Epithelial cell of esophagus (primary cell): Measurements from ENCODE around the gene TLK1.

Source experiments
- DNase-seq: peaks from one replicate; pipeline ENCODE4 v3.0.0; 2010; ENCODE audit warnings: low read depth
- H3K4me3 ChIP-seq: 2 replicates; pipeline ENCODE4 v1.5.1; 2011; ENCODE audit warnings: mild to moderate bottlenecking, low read length, control low read depth
- TF ChIP-seq, protein P1 (sequence below): IDR thresholded peaks from 2 replicates; pipeline ENCODE4 v1.5.1; 2011; ENCODE audit warnings: low read depth, mild to moderate bottlenecking, low read length, control low read depth, inconsistent platforms; ENCODE audit not compliant: insufficient read depth; ENCODE audit errors: missing control alignments

The TLK1 gene

GRCh38 chr2:171128461-171128860 is 32.2 kb downstream of the TLK1 start:
- DNase-seq, result no peak
- TF ChIP-seq, protein P1, sequence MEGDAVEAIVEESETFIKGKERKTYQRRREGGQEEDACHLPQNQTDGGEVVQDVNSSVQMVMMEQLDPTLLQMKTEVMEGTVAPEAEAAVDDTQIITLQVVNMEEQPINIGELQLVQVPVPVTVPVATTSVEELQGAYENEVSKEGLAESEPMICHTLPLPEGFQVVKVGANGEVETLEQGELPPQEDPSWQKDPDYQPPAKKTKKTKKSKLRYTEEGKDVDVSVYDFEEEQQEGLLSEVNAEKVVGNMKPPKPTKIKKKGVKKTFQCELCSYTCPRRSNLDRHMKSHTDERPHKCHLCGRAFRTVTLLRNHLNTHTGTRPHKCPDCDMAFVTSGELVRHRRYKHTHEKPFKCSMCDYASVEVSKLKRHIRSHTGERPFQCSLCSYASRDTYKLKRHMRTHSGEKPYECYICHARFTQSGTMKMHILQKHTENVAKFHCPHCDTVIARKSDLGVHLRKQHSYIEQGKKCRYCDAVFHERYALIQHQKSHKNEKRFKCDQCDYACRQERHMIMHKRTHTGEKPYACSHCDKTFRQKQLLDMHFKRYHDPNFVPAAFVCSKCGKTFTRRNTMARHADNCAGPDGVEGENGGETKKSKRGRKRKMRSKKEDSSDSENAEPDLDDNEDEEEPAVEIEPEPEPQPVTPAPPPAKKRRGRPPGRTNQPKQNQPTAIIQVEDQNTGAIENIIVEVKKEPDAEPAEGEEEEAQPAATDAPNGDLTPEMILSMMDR, result no peak
- no peak overlapping the region for H3K4me3 ChIP-seq

DNA sequence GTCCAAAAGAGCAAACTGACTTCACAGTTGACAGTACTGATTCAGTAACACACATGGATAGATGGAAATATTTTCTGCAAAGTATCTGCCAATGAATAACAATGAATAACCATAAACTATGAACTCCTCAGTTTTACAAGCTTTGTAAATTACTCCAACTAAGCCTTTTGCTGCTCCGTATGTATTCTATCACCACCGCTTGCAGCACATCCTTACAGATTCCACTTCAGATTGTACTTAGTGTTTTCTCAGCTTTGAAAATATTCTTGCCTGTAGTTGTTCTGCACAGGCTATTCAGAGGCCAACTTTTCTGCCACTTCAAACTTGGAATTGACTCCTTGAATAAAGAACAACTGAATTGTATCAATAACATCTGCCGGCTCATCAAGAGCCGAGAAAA is 36.2 kb downstream of the TLK1 start:
- no peak for DNase-seq
- TF ChIP-seq, protein P1, result no peak
- H3K4me3 ChIP-seq, result no peak overlapping the region

- no peak overlapping the region for H3K4me3 ChIP-seq
- no peak for DNase-seq
- TF ChIP-seq, protein P1, result no peak
These were observed 51.1 kb downstream of the TLK1 start for GRCh38 chr2:171109571-171109970.

GRCh38 chr2:171109020-171109419 is 51.7 kb downstream of the TLK1 start:
- no peak overlapping the region for H3K4me3 ChIP-seq
- TF ChIP-seq, protein P1, result no peak
- no peak for DNase-seq

DNA sequence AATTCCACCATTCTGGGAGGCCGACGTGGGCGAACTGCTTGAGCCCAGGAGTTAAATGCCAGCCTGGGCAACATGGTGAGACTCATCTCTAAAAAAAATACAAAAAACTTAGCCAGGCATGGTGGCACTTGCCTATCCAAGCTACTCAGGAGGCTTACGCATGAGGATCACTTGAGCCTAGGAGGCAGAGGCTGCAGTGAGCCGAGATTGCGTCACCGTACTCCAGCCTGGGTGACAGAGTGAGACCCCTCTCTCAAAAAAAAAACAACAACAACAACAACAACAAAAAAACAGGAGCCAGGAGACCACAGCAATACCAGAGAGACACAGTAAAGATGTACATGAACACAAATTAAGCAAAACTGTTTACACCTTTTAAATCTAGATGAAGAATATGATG is 52.9 kb downstream of the TLK1 start:
- DNase-seq, result no peak
- H3K4me3 ChIP-seq, result no peak overlapping the region
- TF ChIP-seq, protein P1, result no peak

GRCh38 chr2:171104379-171104778 is 56.3 kb downstream of the TLK1 start:
- no peak for DNase-seq
- TF ChIP-seq, protein P1, result no peak
- H3K4me3 ChIP-seq, result no peak overlapping the region

DNA sequence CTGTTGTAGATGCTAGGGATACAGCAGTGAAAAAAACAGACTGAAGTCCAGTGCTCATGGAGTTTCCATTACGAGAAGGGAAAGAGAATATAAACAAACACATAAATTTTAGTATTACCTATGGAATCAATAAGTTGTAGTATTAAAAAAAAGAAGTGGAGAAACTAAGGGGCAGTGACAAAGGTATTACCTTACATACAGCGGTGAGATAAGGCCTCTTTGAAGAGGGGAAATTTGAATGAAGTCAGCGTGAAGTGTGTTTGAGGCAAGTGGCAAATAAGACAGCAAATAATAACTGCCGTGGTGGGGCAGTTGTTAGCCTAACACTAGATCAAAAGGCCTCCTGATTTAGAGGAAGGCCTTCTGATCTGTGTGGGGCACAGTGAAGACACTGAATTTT is 57.9 kb downstream of the TLK1 start:
- no peak overlapping the region for H3K4me3 ChIP-seq
- TF ChIP-seq, protein P1, result no peak
- DNase-seq, result no peak
